GM12874 (cell line): Measurements from ENCODE around the gene ARHGDIA.

Source experiments
- CTCF ChIP-seq: IDR thresholded peaks from 2 replicates; pipeline ENCODE4 v1.5.1; 2011; ENCODE audit warnings: low read depth, mild to moderate bottlenecking, control low read depth, low read length, moderate library complexity; ENCODE audit not compliant: insufficient read depth

ARHGDIA gene

GRCh38 chr17:81863123-81863675 lies 7.9 kb downstream of the ARHGDIA start:
- TF ChIP-seq CTCF, result no peak

GRCh38 chr17:81860756-81861568 lies 10.2 kb downstream of the ARHGDIA start:
- no peak for TF ChIP-seq CTCF

- TF ChIP-seq CTCF, result no peak
Measured at GRCh38 chr17:81859906-81860755, 11.0 kb downstream of the ARHGDIA start, which contains the start of gene P4HB. P4HB (minus strand) TSS chr17:81860535; CDS start chr17:81860471, 64 bp downstream.

GRCh38 chr17:81858967-81859905 lies 11.9 kb downstream of the ARHGDIA start:
- TF ChIP-seq CTCF, result no peak

GRCh38 chr17:81858170-81858966 lies 12.8 kb downstream of the ARHGDIA start:
- TF ChIP-seq CTCF, result no peak

- TF ChIP-seq CTCF, result no peak
Measured at GRCh38 chr17:81854974-81855774, 16.0 kb downstream of the ARHGDIA start.
